Hematopoietic multipotent progenitor cell (in vitro differentiated cells): ENCODE results near the gene TBX4. TPM values are rescaled to one million over a fixed set of nuclear protein-coding genes. Genes with fewer than 3 reads are reported as not detected.
"Not testable (repeated sequence)": the region's sequence is repeated elsewhere in the genome, so short reads cannot be mapped to it uniquely, and the experiment has no call there.

Experiments
- DNase-seq, 3 donors: peaks; one replicate each; pipeline ENCODE4 v3.0.0-alpha.2; 2011 to 2015; ENCODE audit warnings: low read depth in 2 of 3, low spot score in 2 of 3
- total RNA-seq: library from RNA; depleted of rRNA; stranded (reverse); fragments of >200 nt; gene quantifications from one replicate; pipeline ENCODE4 v1.2.3, GENCODE V29; 2012

TBX4 gene
- total RNA-seq, 1 donor: not detected

DNA sequence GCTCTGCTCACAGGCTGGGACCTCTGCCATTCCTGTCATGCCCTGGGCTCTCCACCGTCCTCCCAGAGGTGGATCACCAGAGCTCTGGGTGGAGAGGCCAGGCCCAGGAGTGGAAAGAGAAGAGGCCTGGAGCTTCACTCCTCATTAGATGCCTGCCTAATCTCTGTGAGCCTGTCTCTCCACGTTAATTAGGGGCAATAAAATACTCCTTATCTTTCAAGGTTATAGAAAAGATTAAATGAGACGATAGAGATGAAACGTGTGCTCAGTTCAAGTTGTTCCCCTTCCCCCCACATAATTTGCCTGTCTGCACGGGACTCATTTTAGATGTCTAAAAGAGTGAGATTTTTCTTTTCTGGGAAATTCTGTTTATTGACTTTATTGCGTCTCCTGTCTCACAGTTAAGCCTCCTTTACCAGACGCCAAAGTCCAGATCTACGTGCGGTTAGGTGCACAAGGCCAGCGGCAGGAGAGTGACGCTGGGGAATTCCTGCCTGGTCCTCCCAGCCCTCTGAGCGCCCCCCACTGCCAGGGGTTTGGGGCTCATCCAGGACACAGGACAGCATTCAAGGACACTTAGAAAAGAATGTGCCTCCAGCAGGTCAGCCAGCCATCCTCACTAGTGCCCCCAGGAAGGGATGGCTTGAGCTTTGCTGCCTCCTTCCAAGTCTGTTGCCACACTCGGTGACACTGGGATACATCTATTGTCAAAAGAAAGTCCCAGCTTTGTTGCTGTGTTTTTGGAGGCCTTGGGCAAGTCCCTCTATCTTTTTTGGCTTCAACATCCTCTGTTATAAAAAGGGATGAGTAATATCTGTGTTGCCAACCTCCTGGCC is 42.3 kb downstream of the TBX4 start:
- no peak for DNase-seq

DNA sequence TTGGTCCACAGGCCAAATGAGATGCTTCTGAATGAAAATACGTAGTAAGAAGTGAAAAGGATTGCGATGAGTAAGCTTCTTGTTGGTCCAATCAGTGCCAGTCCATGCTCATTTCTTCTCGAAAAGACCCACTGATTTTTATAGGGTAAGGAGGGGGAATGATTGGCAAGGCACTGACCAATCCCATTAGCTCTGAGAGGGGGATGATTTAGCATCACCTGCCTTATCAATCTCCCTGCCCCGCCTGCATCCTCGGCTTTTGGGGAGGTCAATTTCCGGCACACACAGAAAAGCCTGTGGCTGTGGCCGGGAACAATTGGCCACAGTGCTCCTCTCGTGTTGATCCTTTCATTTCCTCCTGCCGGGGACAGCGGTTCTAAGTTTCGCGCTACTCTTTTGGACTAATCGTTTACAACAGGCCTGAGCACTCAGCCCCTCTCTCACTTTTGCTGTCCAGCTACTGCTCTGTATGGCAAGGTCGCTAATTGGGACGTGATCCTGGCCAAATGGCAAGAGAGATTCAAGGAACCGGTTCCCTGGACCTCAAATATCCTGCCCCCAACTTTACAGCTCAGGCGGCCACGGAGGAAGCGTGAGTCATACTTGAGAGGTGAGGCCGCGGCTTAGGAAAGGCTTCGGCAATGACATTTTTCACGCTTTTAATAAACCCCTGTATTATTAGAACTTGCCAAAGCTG is 43.1 kb downstream of the TBX4 start:
- DNase-seq: peak in 2 of 3 donors; percentile 5 to 11

DNA sequence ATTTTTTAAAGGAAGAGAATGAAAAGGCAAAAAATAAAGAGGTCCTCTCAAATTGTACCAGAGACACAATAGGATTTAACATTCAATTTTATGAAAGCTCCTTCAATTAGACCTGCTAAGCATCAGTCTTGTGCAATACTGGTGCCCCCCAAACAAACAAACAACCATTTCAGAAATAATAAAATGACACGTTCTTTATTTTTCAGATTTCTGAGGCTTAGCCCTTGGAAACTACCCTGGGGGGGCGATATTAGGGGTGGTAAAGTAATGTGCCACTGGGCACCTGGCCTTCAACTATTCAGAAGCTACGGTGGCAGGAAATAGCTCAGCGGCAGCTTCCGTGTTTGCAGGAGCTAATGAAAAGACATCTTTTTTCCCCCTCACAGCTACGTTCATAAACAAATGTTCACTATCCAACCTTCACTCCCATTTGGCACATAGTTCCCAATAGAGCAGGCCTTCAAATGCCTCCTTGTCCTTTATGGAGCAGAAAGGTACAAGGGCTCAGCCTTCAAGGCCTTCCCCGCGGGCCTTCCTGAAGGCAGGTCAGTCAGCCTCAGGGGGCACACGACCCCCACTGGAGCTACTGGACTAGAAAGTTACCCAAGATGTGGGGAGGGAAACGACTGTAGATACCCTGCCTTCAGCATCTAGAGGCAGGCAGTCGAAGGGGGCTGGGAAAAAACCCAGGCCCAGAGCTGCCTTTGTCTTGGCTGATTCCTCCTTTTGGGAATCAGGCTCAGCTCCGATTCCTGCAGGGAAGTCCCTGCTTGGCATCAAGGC is 44.1 kb downstream of the TBX4 start:
- no peak for DNase-seq

DNA sequence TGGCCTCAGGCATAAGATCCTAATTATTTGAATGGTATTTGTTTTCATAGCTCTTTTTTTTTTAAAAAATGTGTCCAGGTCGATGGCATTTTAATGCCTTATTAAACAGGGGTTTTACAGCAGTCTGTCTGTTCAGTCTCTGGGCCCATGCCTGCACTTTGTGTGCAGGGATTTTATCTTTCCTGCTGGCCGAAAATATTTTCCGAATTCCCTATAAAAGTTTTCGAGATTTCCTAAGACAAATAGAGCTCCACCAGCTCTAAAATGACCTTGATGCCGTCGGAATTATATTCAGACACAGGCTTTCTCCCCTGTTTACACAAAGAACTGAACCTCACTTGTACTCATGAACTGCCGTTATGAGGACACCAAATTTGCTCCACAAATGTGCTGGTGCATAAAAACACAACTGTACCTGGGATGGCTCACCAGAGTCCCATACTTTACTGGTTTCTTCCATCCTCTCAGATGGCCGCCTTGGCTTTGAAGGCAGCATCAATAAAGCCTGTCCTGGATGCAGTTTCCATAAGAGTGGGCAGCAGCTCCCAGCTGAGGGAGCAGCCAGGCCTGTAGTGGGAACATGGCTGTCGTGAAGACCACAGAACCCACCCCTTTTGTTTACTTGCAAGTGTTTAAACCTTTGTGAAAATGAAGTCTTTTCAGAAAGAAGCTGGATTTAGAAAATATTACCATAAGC is 44.9 kb downstream of the TBX4 start:
- no peak for DNase-seq

GRCh38 chr17:61498042-61498994 is 46.1 kb downstream of the TBX4 start:
- no peak for DNase-seq

GRCh38 chr17:61499632-61500031 is 47.4 kb downstream of the TBX4 start:
- no peak for DNase-seq

GRCh38 chr17:61500287-61500686 is 48.1 kb downstream of the TBX4 start:
- DNase-seq: no peak

DNA sequence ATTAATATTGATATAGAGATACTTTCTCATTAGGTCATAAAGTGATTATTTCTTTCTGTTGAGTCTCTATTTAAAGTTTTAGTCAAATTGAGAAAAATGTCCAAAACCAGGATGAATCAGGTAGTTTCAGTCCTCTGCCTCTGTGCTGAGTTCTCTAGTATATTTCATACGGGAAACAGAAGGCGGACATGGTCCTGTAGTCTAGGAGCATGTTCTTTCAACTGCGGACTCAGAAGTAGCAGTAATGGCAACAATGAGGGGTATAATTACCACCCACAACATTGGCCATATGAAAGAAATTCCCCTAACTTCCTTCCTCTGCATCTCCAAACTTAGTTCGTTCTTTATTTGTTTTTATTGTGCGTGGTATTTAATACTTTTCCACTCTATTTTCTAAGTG is 50.1 kb downstream of the TBX4 start:
- no peak for DNase-seq

DNA sequence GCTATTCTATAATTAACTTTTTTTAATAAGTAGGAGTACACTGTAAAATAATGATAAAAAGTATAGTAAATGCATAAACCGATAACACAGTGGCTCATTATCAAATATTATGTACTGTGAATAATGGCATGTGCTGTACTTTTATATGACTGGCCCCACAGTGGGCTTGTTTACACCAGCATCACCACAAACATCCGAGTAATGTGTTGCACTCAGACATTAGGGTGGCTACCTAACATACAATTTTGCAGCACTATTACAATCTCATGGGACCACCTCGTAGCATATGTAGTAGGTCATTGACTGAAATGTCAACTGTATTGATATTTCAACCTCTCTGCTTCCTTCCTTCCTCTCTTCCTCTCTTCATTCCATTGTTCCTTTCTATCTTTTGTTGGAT is 51.7 kb downstream of the TBX4 start:
- DNase-seq: no peak

DNA sequence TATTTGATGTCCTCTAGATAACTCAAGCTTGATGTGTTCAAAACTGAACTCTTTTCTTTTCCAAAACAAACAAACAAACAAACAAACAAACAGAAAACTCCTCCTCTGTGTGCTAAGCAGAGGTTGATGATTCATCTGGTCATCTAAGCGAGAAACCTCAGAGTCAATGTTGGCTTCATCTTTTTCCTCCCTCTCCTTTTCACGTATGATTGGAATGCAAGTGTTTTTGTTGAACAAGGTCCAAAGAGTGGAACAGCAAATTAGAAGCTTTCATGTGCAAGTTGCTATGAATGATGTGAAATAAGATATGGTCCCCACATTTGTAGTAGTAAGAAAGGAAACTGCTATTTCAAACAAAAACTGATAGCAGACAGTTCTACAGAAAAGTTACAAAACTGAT is 52.5 kb downstream of the TBX4 start:
- DNase-seq: no peak

GRCh38 chr17:61505846-61506627 is 53.8 kb downstream of the TBX4 start:
- no peak for DNase-seq

- no peak for DNase-seq
Measured at GRCh38 chr17:61507383-61508066, 55.3 kb downstream of the TBX4 start.

DNA sequence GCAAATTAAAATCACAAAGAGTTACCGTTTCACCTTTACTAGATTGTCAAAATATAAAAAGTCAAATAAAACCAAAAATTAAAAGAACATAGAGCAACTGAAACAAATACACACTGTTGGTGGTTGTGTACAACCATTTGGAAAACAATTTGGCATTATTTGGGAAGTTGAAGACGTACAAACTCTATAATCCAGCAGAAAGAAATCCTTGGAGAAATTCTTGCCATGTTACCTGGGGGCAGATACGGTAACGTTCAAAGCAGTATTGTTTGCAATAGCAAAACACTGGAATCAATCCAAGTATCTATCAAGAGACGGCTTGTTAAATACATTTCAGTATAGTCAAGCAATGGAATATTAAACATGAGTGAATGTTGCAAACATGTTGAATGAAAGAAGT is 56.7 kb downstream of the TBX4 start:
- no peak for DNase-seq

- not testable (repeated sequence) for DNase-seq
Measured at GRCh38 chr17:61509454-61509853, 57.2 kb downstream of the TBX4 start.

DNA sequence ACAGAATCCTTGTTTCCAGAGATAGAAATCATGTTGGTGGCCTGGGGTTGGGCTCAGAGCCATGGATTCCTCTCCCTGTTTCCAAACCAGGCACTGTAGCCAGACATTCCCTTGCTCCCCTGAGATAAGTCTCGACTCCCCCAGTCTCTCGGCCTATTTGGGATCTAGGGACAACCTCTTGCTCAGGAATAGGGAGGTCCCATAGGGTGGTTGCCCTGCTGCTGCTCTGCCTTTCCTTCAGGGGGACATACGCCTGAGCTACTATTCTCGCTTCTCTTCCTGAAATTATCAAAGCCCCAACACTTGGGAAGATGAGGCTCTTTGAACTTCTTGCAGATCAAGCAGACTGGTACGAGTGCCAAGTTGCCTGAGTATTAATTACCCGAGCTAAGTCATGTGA is 58.0 kb downstream of the TBX4 start:
- DNase-seq: no peak

GRCh38 chr17:61510991-61511390 is 58.8 kb downstream of the TBX4 start:
- no peak for DNase-seq

DNA sequence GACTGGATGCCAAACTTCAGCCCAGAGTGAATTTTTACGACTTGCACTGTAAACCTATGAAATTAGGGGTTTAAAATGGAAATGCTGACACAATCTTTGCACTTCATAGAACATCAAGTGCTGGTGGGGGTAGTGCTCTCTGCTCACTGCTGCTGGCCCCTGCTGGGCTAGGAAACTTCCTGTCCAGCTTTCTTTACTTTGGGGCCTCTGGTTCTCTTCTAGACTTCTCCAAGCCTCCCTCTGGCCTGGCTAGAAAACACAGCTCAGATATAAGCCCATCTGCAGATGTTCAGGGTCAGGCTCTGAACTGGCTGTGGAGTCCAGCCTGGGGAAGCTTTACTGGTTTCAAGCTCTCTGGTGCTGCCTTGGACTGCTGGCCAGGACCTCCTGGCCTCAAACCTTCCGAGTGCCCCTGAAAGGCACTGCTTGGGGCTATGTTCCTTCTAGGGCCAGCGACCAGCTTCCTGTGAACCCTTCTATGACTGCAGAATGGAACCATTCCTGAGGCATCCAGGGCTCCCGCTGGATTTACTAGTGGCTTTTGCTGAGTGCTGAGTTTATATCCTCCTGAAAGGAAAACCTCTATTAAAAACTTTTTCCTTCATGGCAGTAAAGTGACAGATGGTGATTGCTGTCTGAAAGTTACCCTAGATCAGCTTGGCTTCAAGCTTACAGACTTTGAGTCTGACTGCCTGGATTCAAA is 59.4 kb downstream of the TBX4 start:
- no peak for DNase-seq

GRCh38 chr17:61514491-61514890 is 62.3 kb downstream of the TBX4 start:
- no peak for DNase-seq
